PFSK-1 (cell line): ENCODE measurements around the gene ATRIP.

Source experiments
- FOXP2 ChIP-seq: optimal IDR thresholded peaks from 2 replicates; pipeline ENCODE3; 2011; ENCODE audit warnings: borderline replicate concordance, control low read depth, inconsistent platforms; ENCODE audit not compliant: insufficient read depth; ENCODE audit errors: extremely low read length, extremely low read depth
- POLR2AphosphoS5 ChIP-seq: IDR thresholded peaks from 2 replicates; pipeline ENCODE4 v1.6.1; 2012; ENCODE audit warnings: low read depth, mild to moderate bottlenecking, control low read depth, low read length, moderate library complexity
- REST ChIP-seq, 2 experiments: IDR thresholded peaks; 2 replicates each; pipeline versions ENCODE4 v1.6.1 to v1.8.0; 2011 to 2012; ENCODE audit warnings: low read depth in 2 of 2, low read length in 2 of 2, control low read depth in 1 of 2, inconsistent platforms in 1 of 2, mild to moderate bottlenecking in 1 of 2, moderate library complexity in 1 of 2; ENCODE audit not compliant: insufficient read depth in 1 of 2
- SIN3A ChIP-seq: IDR thresholded peaks from 2 replicates; pipeline ENCODE4 v1.6.1; 2012; ENCODE audit warnings: mild to moderate bottlenecking, low read length, moderate library complexity, borderline replicate concordance; ENCODE audit not compliant: insufficient read depth
- TAF1 ChIP-seq: IDR thresholded peaks from 2 replicates; pipeline ENCODE4 v1.6.1; 2012; ENCODE audit warnings: low read length, control low read depth, borderline replicate concordance; ENCODE audit not compliant: insufficient read depth

Gene ATRIP

GRCh38 chr3:48441940-48442339, 4.6 kb upstream of the ATRIP start:
- no peak for TF ChIP-seq SIN3A
- no peak for TF ChIP-seq FOXP2
- TF ChIP-seq POLR2AphosphoS5: no peak
- no peak for TF ChIP-seq TAF1
- no peak for TF ChIP-seq REST (IDR thresholded peaks at IDR 0.05; ENCODE audit: insufficient read depth in 1 of 2, low read depth in 2 of 2, low read length in 2 of 2)

DNA sequence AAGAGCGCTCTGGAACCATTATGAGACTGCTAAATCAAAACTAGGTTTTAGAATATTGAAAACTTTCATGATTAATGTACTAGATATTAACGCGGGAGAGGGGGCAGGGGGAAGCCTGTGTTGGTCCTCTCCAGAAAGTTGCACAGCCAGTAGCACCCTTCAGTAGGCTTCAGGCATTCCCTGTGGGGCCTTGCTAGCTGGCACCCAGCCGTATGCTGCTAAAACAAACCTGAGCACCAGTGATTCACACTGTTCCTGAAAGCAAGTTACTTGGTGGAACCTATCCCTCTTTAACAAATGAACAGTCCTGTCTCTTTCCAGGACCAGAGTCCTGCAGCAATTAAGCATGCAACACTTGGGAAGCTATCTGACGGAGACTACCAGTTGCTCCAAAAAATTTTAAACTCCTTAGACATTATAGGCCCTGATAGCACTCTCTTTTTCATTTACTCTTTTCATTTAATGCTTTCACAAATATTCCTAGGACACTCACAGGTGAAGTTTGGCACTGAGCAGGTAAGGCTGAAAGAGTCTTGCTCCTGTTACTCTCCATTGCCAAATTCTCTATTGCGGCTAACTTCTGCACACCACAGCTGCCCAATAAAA, 1.2 kb upstream of the ATRIP start:
- TF ChIP-seq SIN3A (no peak), TAF1 (no peak), POLR2AphosphoS5 (no peak), REST (IDR thresholded peaks at IDR 0.05; ENCODE audit: insufficient read depth in 1 of 2, low read depth in 2 of 2, low read length in 2 of 2) (no peak), FOXP2 (no peak)

DNA sequence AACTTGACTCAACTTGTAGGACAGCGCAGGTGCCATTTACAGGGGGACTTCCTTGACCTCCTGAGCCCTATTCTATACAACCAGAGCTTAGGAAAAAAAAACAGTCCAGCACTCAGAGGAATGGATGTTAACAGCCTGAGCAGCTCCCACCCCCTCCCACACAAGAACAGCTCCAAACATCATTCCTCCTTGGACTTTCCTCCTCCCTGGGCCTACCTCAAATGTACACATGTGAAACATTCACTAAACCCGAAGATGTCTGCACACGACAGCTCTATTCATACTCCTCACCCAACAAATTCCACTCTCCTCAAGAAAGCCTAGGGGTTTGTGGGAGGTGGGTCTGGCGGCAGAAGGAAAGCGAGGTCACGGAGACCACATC, 503 bp upstream of the ATRIP start:
- no peak for TF ChIP-seq REST (IDR thresholded peaks at IDR 0.05; ENCODE audit: insufficient read depth in 1 of 2, low read depth in 2 of 2, low read length in 2 of 2)

DNA sequence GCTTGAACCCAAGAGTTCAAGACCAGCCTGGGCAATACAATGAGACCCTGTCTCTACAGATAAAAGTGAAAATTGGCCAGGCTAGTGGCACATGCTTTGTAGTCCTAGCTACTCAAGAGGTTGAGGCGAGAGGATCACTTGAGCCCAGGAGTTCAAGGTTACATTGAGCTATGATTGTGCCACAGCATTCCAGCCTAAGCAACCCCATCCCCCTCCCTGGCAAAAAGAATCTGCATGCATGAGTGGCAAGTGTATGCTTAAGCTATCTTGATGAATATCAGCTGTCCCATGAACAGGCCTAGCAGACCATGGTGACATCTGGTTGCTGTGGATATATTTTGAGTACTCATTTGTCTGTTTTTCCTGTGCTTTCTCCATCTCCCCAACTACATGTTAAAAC, 4.7 kb downstream of the ATRIP start:
- TF ChIP-seq POLR2AphosphoS5 (no peak), TAF1 (no peak), SIN3A (no peak)

GRCh38 chr3:48456456-48456855, 9.9 kb downstream of the ATRIP start:
- no peak for TF ChIP-seq FOXP2
- no peak for TF ChIP-seq POLR2AphosphoS5
- TF ChIP-seq REST (IDR thresholded peaks at IDR 0.05; ENCODE audit: insufficient read depth in 1 of 2, low read depth in 2 of 2, low read length in 2 of 2): no peak
- TF ChIP-seq TAF1: no peak
- no peak for TF ChIP-seq SIN3A
